EH (cell line): ENCODE data around the gene ACRV1.
"Not testable (repeated sequence)": the region's sequence is repeated elsewhere in the genome, so short reads cannot be mapped to it uniquely, and the experiment has no call there.

Source experiments
- DNase-seq: peaks from one replicate; pipeline ENCODE4 v3.0.0-alpha.2; 2015; ENCODE audit warnings: low read depth

The ACRV1 gene

DNA sequence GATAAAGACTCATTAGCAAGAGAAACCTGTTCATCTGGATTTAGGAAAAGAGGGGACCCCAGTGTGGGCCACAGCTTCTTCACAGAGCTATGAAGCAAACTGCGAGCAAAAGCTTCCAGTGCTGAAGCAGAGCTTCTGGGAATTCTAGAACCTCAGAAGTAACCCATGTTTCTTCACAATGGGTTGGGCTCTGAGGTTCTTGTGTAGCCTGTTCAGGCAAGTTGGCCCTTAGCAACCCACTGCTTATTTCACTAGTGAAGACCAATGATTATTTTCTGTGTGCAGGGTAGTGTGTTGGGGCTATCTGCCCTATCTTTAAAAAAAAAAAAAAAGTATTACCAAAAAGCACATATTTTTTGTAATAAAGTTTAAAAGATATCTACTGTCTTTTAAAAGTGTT lies at the start of gene ACRV1:
TSS of gene ACRV1 (minus strand) at position 101 of the 400 bp plus-strand sequence. CDS start at position 34, 67 bp downstream.
- DNase-seq, result no peak

GRCh38 chr11:125728969-125729368 lies 48.3 kb upstream of the ACRV1 start:
- no peak for DNase-seq

DNA sequence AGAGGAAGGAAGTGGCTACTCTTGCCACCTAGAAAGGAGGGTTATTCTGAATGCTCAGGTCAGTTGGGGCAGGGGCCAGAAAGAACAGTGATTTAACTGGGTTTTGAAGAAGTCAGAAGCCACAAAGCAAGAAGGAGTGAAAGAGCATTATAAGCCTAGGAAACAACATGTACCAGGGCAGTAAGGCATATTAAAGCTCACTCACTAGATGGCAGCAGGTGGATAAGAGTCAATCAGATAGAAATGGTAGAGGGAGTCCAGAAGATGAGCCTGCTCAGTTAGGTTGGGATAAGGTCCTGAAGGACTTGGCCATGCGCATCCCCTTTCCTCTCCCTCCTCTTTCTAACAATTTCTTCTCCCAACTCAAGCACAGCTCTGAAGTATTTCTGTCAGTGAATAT lies 43.5 kb upstream of the ACRV1 start:
- DNase-seq, result peak; percentile 41

DNA sequence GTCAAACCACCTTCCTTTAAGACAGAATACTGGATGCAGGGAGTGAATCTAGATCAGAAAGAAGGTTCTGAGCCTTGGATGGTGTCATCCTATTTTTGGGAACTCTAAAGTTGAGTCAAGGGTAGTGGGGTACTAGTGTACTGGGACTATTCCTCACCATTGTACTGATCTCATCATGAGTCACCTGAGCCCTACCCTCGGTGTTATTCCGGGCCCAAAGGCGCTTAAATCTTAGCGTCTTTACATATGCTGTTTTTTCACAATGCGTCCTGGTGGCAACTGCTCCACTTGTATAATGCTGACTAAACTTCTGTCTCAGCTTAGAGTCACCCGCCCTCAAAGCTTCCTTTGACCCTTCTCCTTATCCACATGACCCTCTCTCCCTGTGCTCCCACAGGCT lies 40.1 kb upstream of the ACRV1 start:
- no peak for DNase-seq

DNA sequence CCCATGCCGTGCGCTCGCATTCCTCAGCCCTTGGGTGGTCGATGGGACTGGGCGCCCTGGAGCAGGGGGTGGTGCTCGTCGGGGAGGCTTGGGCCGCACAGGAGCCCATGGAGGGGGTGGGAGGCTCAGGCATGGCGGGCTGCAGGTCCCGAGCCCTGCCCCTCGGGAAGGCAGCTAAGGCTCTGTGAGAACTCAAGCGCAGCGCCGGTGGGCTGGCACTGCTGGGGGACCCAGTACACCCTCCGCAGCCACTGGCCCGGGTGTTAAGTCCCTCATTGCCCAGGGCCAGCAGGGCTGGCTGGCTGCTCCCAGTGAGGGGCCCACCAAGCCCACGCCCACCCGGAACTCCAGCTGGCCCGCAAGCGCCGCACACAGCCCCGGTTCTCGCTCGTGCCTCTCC lies 24.0 kb upstream of the ACRV1 start:
- DNase-seq, result not testable (repeated sequence)

- DNase-seq, result no peak
Observed at GRCh38 chr11:125701858-125702621, 21.4 kb upstream of the ACRV1 start.

- no peak for DNase-seq
Observed at GRCh38 chr11:125701018-125701610, 20.5 kb upstream of the ACRV1 start.

GRCh38 chr11:125694951-125695350 lies 14.3 kb upstream of the ACRV1 start:
- DNase-seq, result no peak

GRCh38 chr11:125692887-125693286 lies 12.2 kb upstream of the ACRV1 start:
- no peak for DNase-seq

DNA sequence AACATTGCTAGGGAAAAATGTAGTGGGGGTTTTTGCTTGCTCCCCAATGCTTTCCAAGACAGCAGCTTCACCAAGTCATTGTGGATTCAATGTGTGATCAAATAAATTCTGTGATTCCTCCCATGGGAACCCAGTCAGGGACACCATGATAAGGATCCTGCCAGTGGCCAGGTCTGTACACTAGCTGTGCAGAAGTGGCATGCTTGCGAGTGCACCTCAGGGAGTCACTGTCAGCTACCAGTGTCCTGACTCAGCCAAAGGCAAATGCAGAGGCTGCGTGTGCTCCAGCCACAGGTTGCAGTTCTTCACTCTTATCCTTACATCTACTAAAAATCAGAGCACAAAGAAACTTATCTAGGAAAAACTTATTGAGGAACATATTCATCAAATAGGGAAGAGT lies 9.4 kb upstream of the ACRV1 start:
- no peak for DNase-seq

- no peak for DNase-seq
Observed at GRCh38 chr11:125689274-125689859, 8.7 kb upstream of the ACRV1 start.

DNA sequence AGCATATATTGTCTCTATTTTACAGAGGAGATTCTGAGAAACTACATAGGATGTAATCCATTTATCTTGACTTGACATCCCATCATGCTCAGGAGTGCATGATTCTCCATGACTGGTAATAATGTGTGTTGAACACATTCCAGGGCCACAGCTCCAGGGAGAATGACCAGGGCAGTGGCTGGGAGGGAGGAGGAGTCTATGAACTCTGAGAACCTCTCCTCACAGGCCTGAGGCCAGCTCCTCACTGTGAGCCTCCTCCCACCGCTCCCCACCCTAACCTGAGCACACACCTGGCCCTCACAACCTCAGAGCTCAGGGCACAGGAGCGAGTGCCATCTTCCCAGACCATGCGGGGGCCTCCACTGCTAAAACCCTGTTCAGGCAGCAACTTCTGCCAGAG lies 8.0 kb upstream of the ACRV1 start:
- no peak for DNase-seq

- no peak for DNase-seq
Observed at GRCh38 chr11:125688066-125688465, 7.4 kb upstream of the ACRV1 start.

DNA sequence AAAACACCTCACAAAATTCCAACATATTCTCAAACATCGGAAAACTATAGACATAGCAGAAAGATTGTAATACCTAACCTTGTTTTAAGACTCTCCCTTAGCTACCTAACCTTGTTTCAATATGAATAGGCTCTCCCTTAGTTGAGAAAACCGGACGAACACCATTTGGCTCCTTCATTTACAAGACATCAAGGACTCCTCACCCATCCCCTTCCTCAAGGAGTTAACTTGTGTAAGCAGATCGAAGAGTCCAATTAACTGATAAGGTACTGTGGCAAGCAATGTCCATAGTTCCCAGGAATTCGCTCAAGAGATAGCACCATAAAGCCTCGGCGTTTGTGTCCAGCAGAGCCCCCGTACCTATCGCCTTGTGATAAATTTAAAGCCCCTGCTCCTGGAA lies 4.6 kb upstream of the ACRV1 start:
- DNase-seq, result no peak

- DNase-seq, result no peak
Observed at GRCh38 chr11:125679837-125680236, 810 bp downstream of the ACRV1 start.

DNA sequence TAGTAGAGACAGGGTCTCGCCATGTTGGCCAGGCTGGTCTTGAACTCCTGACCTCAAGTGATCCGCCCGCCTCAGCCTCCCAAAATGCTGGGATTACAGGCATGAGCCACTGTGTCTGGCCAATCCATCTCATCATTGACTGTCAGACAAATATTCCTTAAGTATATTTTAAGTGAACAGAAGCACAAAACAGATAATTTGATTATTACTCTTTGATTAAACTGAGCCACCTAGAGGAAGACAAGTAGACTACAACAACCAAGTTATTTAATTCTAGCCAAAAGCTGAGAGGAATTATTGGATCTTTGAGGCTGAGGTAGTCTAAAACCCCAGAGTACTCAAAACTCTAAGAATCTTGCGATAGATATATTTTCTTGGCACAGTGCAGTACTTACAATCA lies 1.2 kb downstream of the ACRV1 start:
- DNase-seq, result no peak

GRCh38 chr11:125675196-125675595 lies 5.5 kb downstream of the ACRV1 start:
- no peak for DNase-seq

DNA sequence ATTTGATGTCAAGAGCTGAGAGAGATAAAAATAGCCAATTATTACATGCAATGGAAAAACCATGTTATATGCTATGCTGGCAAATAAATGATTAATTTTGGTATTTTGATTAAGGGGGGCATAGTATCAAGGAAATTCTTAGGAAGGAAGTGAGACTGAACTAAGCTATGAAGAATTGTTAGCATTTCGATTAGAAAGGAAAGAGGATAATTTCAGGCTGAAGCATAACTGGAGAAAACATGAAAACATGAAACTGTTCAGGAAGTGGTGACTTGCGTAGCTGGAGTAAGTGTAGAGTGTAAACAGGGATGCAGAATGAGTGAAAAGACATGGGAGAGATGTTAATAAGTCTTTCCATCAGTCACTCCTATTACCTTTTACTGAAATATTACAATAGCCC lies 6.4 kb downstream of the ACRV1 start:
- DNase-seq, result no peak

GRCh38 chr11:125671561-125671960 lies 9.1 kb downstream of the ACRV1 start:
- DNase-seq, result no peak

DNA sequence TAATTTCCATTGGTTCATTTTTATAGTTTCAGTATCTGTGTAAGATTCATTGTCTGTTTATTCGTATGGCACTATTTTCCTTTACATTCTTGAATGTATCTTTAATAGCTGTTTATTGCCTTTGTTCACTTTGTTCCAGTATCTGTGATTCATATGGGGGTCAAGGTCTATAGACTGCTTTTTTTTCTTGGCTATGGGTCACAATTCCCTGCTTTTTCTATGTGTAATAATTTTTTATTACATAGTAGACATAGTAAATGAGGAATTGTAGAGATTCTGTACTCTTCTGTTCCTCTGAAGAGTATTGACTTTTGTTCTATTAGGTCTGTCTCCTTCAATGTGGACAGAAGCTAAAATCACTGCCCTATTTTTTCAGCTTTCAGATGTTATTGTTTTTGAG lies 10.5 kb downstream of the ACRV1 start:
- DNase-seq, result no peak

- DNase-seq, result no peak
Observed at GRCh38 chr11:125667151-125667550, 13.5 kb downstream of the ACRV1 start.

- no peak for DNase-seq
Observed at GRCh38 chr11:125663910-125664309, 16.7 kb downstream of the ACRV1 start.

DNA sequence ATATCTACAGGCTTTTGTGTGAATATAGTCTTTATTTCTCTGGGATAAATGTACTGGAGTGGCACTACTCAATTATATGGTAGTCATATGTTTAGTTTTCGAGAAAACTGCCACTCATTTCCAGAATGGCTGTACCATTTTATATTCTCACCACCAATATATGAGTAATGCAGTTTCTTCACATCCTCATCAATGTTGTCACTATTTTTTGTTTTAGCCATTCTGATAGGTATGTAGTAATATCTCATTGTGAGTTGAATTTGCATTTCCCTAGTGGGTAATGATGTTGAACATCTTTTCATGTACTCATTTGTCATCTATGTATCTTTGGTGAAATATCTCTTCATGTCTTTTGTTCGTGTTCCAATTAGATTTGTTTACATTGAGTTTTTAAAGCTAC lies 18.0 kb downstream of the ACRV1 start:
- DNase-seq, result no peak
